ENCODE measurements around the gene HOXC10. TPM values are rescaled to one million over a fixed set of nuclear protein-coding genes. Genes with fewer than 3 reads are reported as not detected.

HOXC10 gene
- polyA plus RNA-seq, 3 donors = not detected

GRCh38 chr12:53955776-53956250 lies 29.1 kb upstream of the HOXC10 start:
- peaks cover 2 to 17% of the 10 kb centered on the region in 2 donors for H3K36me3 Mint-ChIP-seq
- peaks cover 14% of the 10 kb centered on the region for H3K4me1 Mint-ChIP-seq
- Histone ChIP-seq H3K9ac (ENCODE audit: insufficient read depth, low read length, poor library complexity, severe bottlenecking) (no peak overlapping the region), H3K4me2 (replicated peaks; ENCODE audit: extremely low read depth, low read length, poor library complexity, severe bottlenecking) (no peak overlapping the region), H3K9me3 (replicated peaks in 1 of 2; ENCODE audit: control insufficient read depth in 1 of 2, insufficient read depth in 1 of 2, low read length in 2 of 2) (peaks cover 7 to 85% of the 10 kb centered on the region in 2 donors), H3K79me2 (ENCODE audit: insufficient read depth, low read length) (no peaks in the 10 kb centered on the region), H3K36me3 (replicated peaks in 1 of 2; ENCODE audit: control insufficient read depth in 1 of 2, insufficient read depth in 2 of 2, low read length in 2 of 2) (no peaks in the 10 kb centered on the region), H4K20me1 (ENCODE audit: insufficient read depth, low read length) (no peaks in the 10 kb centered on the region), H2AFZ (ENCODE audit: insufficient read depth, low read depth, low read length, poor library complexity, severe bottlenecking) (no peak overlapping the region), H3K4me1 (ENCODE audit: control insufficient read depth in 1 of 2, insufficient read depth in 2 of 2, low read length in 2 of 2) (no peaks in the 10 kb centered on the region), H3K27ac (ENCODE audit: low read depth in 1 of 2, low read length in 2 of 2) (no peak overlapping the region), H3K27me3 (ENCODE audit: control insufficient read depth in 2 of 2, insufficient read depth in 2 of 2, low read length in 2 of 2) (peaks cover 92 to 99% of the 10 kb centered on the region in 2 donors), H3K4me3 (replicated peaks in 1 of 3; ENCODE audit: low read depth in 2 of 3, low read length in 3 of 3) (no peak overlapping the region)
- TF ChIP-seq CTCF (IDR thresholded peaks at IDR 0.05) = no peak
- intact Hi-C loops (cut with micrococcal nuclease) = no loop called here
- DNase-seq = no peak
- H3K4me3 Mint-ChIP-seq = peak overlapping the region in 1 of 2 donors; percentile 87
- H3K27ac Mint-ChIP-seq = peak overlapping the region in 1 of 7 donors; percentile 9
- peaks cover 95 to 99% (median 95%) of the 10 kb centered on the region in 3 donors for H3K27me3 Mint-ChIP-seq (ENCODE audit: low read depth in 3 of 3)
- peaks cover 2 to 56% (median 33%) of the 10 kb centered on the region in 7 donors for H3K9me3 Mint-ChIP-seq
- 4% methylated on average over 4 of the region's 10 CpGs for WGBS (ENCODE audit: insufficient coverage)

- H3K36me3 Mint-ChIP-seq = peaks cover 2 to 17% of the 10 kb centered on the region in 2 donors
- Histone ChIP-seq H3K4me1 (ENCODE audit: control insufficient read depth in 1 of 2, insufficient read depth in 2 of 2, low read length in 2 of 2) (no peaks in the 10 kb centered on the region), H3K4me2 (replicated peaks; ENCODE audit: extremely low read depth, low read length, poor library complexity, severe bottlenecking) (no peak overlapping the region), H3K9ac (ENCODE audit: insufficient read depth, low read length, poor library complexity, severe bottlenecking) (no peak overlapping the region), H4K20me1 (ENCODE audit: insufficient read depth, low read length) (no peaks in the 10 kb centered on the region), H3K79me2 (ENCODE audit: insufficient read depth, low read length) (no peaks in the 10 kb centered on the region), H3K27ac (ENCODE audit: low read depth in 1 of 2, low read length in 2 of 2) (no peak overlapping the region), H2AFZ (ENCODE audit: insufficient read depth, low read depth, low read length, poor library complexity, severe bottlenecking) (no peak overlapping the region), H3K4me3 (replicated peaks in 1 of 3; ENCODE audit: low read depth in 2 of 3, low read length in 3 of 3) (no peak overlapping the region), H3K36me3 (replicated peaks in 1 of 2; ENCODE audit: control insufficient read depth in 1 of 2, insufficient read depth in 2 of 2, low read length in 2 of 2) (no peaks in the 10 kb centered on the region), H3K27me3 (ENCODE audit: control insufficient read depth in 2 of 2, insufficient read depth in 2 of 2, low read length in 2 of 2) (peaks cover 93 to 99% of the 10 kb centered on the region in 2 donors), H3K9me3 (replicated peaks in 1 of 2; ENCODE audit: control insufficient read depth in 1 of 2, insufficient read depth in 1 of 2, low read length in 2 of 2) (peaks cover 7 to 83% of the 10 kb centered on the region in 2 donors)
- H3K9me3 Mint-ChIP-seq = peaks cover 2 to 60% (median 33%) of the 10 kb centered on the region in 7 donors
- TF ChIP-seq CTCF (IDR thresholded peaks at IDR 0.05) = no peak
- no peak for DNase-seq
- whole genome bisulfite sequencing (ENCODE audit: insufficient coverage) = 10% methylated on average over 19 of the region's 25 CpGs
- peaks cover 12% of the 10 kb centered on the region for H3K4me1 Mint-ChIP-seq
- peak overlapping the region in 1 of 2 donors; percentile 87 for H3K4me3 Mint-ChIP-seq
- H3K27me3 Mint-ChIP-seq (ENCODE audit: low read depth in 3 of 3) = peaks cover 94 to 99% (median 96%) of the 10 kb centered on the region in 3 donors
- no peak overlapping the region for H3K27ac Mint-ChIP-seq
- intact Hi-C loops (cut with micrococcal nuclease) = no loop called here
These were observed 28.6 kb upstream of the HOXC10 start for GRCh38 chr12:53956251-53956887.

Data from CD14-positive monocyte (primary cell).